Measurements from ENCODE around the gene DES.

DES gene

GRCh38 chr2:219459460-219460311, 41.5 kb downstream of the DES start:
- no peak for DNase-seq

DNA sequence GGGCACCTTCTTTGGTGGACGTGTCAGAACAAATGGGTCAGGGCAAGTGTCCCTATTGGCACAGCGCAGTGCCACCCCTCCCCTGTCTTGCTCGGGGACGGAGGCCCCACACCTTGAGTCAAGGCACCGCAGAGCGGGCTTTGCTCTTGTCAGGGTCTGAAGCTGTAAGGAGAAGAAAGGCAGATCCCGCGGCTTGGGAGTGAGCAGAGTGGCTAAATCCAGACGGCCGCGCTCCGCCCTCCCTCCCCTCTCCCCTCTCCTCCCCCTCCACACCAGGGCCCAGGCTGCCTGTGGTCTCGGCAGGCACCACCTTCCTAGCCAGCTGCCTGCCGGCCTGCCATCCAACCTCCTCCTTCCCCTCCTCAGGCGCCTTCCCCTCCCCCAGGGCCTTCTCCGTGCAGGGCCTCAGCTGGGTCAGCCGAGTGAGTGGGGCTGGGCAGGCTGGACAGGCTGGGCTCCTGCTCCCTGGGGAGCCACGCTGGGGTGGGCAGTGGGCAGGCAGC, 42.3 kb downstream of the DES start:
- no peak for DNase-seq

DNA sequence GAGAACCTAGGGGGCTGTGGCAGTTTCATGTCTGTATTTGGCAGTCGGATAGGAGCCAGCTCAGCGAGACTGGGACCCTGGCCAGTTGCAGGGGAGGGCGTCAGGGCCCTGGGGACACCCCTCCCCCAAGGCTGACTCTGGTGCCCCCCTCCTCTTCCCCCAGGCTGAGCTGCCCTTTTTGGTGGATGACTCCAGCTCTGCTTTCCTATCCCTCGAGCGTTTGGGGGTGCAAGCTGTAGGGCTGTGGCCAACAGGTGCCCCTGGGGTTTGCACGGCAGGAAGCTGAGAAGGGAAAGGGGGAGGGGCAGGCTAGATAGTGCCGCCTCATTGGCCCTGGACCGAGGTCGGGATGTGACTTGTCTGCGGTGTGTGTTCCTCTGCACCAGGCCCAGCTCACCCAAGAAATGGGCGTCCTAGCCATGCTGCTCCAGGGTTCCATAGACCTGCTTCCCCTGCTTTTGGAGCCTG, 42.9 kb downstream of the DES start:
- DNase-seq: no peak

- no peak for DNase-seq
Measured at GRCh38 chr2:219461669-219462068, 43.5 kb downstream of the DES start.

DNA sequence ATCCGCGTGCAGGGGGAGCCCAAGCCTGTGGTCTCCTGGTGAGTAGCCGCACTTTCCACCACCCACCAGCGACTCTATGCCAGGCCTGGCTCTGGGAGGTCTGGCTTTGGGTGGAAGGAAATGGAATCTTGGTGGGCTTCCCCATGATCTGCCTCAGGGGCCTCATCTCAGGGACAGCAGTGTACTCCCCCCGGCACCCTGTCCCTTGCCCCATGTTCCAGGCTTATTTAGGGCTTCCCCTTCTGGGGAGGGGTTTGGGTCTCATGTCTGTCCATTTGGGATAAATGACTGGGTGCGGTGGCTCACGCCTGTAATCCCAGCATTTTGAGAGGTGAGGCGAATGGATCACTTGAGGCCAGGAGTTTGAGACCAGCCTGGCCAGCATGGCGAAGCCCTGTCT, 44.2 kb downstream of the DES start:
- DNase-seq: no peak

GRCh38 chr2:219464286-219465032, 46.3 kb downstream of the DES start:
- no peak for DNase-seq

- DNase-seq: no peak
Measured at GRCh38 chr2:219465659-219466561, 47.7 kb downstream of the DES start.

GRCh38 chr2:219466816-219467735, 48.9 kb downstream of the DES start:
- DNase-seq: no peak

DNA sequence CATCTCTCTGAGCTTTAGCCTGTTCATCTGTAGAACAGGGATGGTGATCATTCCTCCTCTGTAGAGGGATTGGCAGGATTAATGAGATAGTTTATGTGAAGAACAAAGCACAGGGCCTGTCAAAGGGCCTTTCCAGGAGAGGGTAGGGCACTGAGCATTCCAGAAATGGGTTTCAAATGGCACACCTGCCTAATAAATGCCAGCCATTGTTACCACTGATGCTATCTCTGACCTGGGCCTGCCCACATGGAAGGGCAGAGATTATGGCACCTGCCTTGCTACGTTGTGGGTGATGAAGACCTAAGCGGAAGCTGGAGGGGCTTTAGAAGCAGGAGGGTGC, 49.5 kb downstream of the DES start:
- no peak for DNase-seq

DNA sequence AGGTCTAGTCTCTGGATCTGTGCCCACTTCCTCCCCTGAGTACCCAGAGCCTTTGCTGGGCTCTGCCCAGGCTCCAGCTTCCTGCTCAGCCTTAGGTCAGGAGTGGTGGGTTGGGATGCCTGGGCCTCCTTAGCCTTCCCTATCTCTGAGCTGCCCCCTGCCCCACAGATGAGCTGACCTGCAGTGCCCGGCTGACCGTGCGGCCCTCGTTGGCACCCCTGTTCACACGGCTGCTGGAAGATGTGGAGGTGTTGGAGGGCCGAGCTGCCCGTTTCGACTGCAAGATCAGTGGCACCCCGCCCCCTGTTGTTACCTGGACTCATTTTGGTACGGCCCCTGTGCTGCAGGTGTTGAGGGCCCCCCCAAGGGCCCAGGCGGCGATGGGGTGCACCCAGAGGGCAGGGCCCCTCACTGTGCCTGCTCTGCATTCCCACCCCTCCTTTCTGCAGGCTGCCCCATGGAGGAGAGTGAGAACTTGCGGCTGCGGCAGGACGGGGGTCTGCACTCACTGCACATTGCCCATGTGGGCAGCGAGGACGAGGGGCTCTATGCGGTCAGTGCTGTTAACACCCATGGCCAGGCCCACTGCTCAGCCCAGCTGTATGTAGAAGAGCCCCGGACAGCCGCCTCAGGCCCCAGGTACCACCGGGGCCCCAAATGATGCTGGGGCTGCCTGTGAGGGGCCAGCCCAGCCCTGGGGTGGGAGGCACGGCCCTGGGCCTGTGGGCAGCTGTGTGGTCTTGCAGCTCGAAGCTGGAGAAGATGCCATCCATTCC, 50.4 kb downstream of the DES start:
- no peak for DNase-seq

DNA sequence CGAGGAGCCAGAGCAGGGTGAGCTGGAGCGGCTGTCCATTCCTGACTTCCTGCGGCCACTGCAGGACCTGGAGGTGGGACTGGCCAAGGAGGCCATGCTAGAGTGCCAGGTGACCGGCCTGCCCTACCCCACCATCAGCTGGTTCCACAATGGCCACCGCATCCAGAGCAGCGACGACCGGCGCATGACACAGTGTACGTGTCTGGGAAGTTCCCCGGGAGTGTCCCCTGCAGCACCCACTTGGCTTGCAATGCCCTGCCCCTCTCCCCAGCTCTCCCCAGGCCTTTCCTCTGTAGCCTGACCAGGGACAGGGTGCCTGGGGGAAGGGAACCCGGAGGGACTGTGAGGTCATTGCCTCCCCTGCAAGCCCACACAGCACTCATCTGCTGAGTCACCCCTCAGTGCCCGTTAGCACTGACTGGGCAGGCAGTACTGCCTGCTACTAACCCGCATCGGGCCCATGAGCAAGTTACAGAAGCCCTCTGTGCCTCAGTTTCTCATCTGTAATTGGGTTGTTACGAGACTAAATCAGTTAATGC, 51.1 kb downstream of the DES start:
- DNase-seq: no peak

- no peak for DNase-seq
Measured at GRCh38 chr2:219470429-219470828, 52.3 kb downstream of the DES start.

DNA sequence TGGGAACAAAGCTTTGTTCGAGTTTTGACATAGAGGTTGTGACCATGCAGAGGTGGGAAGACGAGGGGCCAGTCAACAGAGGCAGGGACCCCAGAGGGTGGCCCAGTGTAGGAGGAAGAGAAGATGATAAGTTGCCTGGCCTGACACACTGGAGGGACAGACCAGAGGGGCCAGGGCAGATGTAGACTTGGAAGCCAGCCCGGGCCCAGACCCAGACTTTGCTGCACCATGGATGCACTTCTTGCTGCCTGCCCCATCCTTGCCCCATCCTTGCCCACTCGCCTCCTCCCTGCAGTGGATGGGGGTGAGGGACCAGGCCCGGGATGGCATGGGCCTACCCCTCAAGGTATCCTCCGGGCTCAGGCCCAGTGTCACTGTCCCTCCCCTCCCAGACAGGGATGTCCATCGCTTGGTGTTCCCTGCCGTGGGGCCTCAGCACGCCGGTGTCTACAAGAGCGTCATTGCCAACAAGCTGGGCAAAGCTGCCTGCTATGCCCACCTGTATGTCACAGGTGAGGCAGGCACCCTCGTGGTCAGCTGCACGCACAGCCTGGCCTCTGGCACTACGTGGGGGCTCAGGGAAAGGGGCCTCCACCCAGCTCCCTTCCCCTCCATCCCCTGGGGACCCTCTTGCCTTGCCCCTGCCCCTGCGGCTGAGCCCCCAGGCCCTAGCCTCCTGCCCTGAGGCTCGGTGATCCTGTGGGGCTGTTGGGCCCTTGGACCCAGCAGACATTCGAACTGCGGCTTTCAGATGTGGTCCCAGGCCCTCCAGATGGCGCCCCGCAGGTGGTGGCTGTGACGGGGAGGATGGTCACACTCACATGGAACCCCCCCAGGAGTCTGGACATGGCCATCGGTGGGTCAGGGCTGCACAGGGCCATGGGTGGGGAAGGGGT, 53.5 kb downstream of the DES start:
- DNase-seq: no peak

DNA sequence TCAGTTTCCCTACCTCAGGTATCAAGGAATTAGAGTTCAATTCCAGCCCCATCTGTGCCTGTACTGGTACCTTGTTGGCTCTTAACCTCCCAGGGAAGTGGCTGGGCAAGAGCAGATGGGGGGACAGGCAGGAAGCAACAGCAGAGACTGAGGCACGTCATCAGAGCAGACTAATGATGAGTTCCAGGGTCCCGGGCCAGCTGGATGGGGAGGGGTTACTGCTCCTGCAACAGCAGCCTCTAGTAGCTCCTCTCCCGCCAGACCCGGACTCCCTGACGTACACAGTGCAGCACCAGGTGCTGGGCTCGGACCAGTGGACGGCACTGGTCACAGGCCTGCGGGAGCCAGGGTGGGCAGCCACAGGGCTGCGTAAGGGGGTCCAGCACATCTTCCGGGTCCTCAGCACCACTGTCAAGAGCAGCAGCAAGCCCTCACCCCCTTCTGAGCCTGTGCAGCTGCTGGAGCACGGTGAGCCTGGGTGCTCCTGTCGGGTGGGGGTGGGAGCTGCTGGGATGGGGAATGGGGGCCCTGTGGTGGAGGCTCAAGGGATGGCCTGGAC, 54.5 kb downstream of the DES start:
- DNase-seq: no peak

DNA sequence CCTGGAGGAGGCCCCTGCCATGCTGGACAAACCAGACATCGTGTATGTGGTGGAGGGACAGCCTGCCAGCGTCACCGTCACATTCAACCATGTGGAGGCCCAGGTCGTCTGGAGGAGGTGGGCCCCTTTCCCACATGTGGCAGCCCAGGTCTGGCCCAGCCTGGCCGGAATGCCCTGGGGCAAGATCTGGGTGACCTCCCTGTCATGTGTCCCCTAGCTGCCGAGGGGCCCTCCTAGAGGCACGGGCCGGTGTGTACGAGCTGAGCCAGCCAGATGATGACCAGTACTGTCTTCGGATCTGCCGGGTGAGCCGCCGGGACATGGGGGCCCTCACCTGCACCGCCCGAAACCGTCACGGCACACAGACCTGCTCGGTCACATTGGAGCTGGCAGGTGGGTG, 55.3 kb downstream of the DES start:
- DNase-seq: no peak

- DNase-seq: no peak
Measured at GRCh38 chr2:219474285-219475060, 56.3 kb downstream of the DES start.

GRCh38 chr2:219475278-219475677, 57.1 kb downstream of the DES start:
- peak; percentile 47 for DNase-seq

Data from DMS79 treated with DMSO at 0.1 percent for 48 hours (cell line).